GM12873 (cell line): ENCODE measurements around the gene ASPA.

Experiments
- CTCF ChIP-seq: IDR thresholded peaks from 2 replicates; pipeline ENCODE4 v1.5.1; 2012; ENCODE audit warnings: low read depth, mild to moderate bottlenecking, moderate library complexity, low read length, control low read depth; ENCODE audit not compliant: insufficient read depth; ENCODE audit errors: missing control alignments

Gene ASPA

GRCh38 chr17:3547628-3548027, 71.8 kb downstream of the ASPA start:
- no peak for TF ChIP-seq CTCF

GRCh38 chr17:3549610-3550162, 73.9 kb downstream of the ASPA start:
- TF ChIP-seq CTCF = no peak

- peak; percentile 31 for TF ChIP-seq CTCF
Observed at GRCh38 chr17:3551189-3551588, 75.4 kb downstream of the ASPA start.

- no peak for TF ChIP-seq CTCF
Observed at GRCh38 chr17:3552916-3553315, 77.1 kb downstream of the ASPA start.
